ENCODE results near the gene TTYH3. TPM values are rescaled to one million over a fixed set of nuclear protein-coding genes. Genes with fewer than 3 reads are reported as not detected.
A peak's percentile ranks its signal among the peaks of the same experiment; 100 is the strongest.

Gene TTYH3
- total RNA-seq, 4 donors from 2014 or later, result 21.5 to 62.6 (median 29.3) TPM

DNA sequence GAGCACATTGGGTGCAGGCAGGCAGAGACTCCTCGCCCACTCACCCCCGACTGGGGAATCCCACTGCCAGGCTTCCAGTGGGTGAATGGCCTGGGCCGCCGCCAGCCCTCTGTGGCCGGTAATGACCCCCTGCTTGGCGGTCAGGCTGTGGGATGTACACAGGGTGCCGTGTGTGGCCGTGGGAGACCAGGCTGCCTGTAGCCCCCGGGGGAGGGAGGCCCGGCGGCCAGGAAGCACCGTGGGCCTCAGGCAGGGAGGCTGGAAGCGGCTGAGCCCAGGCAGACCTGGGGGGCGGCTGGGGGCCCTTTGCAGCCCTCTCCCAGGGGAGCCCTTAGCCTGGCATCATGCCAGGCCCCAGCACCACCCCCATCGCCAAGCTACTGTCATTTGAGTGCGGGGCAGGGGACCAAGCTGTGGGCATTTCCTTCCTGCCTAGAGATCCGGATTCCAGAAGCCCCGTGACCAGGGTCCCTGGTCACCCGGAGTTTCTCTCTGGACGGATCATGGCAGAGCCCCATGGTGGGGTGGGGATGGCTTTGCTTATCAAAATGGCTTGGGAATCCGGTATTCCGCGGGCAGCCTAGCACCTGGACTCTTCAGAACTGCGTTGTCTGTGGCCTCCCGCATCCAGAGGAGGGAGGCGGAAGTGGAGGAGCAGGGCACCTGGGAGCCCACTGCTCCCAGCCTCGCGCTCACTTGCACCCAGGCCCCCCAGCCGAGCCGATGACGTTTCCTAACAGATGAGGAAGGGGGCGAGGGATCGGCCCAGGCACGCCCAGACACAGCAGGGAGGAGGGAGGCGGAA, 1.1 kb downstream of the TTYH3 start:
- peak; percentile 41 for ATAC-seq (ENCODE audit: low FRiP score)
- peak; percentile 62 for DNase-seq (ENCODE audit: low spot score)
- TF ChIP-seq, protein P1, sequence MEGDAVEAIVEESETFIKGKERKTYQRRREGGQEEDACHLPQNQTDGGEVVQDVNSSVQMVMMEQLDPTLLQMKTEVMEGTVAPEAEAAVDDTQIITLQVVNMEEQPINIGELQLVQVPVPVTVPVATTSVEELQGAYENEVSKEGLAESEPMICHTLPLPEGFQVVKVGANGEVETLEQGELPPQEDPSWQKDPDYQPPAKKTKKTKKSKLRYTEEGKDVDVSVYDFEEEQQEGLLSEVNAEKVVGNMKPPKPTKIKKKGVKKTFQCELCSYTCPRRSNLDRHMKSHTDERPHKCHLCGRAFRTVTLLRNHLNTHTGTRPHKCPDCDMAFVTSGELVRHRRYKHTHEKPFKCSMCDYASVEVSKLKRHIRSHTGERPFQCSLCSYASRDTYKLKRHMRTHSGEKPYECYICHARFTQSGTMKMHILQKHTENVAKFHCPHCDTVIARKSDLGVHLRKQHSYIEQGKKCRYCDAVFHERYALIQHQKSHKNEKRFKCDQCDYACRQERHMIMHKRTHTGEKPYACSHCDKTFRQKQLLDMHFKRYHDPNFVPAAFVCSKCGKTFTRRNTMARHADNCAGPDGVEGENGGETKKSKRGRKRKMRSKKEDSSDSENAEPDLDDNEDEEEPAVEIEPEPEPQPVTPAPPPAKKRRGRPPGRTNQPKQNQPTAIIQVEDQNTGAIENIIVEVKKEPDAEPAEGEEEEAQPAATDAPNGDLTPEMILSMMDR (IDR thresholded peaks at IDR 0.05), result no peak

DNA sequence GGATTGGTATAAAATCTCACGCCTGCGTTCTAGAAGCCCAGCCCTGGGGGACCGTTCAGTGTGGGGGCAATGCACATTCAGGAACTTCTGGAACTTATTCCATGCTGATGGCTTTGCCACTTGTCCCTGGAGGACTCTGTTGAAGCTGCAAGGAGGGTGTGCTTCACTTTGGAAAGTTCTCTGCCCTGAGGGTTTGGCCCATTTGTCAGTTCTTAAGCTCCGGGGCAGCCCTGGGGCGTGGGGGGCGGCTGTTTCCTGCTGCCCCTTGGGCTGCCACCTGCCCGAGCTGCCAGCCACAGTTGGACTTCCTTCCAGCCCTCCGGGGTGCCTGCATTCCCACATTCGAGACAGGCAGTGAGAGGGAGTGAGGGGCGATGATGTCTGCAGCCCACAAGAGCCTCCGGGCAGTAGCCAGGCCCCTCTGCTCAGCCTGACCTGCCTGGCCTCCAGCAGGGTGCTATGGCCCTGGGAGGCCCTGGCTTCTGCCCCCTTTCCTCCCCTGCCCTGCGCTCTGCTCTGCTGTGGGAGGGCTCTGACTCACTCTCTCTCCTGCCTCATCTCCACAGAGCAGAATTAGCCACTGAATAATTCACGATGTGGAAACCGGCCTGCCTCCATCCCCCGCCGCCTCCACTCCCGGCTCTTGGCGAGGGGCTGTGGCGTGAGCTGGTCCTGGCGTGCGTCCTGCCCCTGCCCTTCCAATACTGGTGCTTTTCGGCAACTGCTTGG, 1.9 kb downstream of the TTYH3 start:
- ATAC-seq (ENCODE audit: low FRiP score) (peak; percentile 67), DNase-seq (ENCODE audit: low spot score) (peak; percentile 60)
- TF ChIP-seq, protein P1 (IDR thresholded peaks at IDR 0.05), result no peak

DNA sequence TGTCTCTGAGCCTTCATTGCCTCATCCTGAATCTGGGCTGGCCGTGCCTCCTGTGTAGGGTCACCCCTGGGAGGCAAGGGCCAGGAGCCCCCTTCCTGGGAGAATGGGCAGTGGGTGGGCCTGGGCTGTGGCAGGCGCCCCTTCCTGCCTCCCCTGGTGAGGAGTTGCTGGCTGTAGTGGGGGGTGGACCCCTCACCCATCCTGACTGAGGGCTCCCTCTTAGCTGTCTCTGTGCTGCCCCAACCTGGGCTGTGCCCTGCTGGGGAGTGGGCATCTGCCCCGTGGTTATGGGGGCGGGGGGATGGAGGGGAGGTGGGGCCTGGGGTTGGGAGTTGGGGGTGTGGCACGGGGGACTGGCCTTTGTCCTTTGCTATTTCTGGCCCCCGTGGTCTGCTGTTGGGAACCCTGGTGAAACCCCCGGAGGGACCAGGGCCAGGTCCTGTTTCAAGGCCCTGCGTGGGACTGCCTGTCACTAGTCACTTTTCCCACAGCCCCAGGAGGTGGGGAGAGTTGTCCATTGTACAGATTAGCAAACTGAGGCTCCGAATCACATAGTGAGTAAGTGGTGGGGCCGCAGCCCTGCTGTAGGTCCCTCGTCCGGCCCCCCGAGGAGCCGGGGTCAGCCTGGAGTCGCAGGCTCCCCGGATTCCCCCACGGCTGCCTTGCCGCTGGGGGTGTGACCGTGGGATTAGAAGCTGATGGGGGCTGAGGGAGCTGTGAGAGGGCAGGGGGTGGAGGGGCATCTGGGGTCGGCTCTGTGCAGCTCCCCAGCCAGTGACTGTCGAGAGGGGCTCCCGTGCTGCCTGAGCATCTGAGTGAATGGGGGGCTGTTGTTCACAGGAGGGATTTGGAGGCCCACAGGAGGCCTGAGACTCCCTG, 2.7 kb downstream of the TTYH3 start:
- ATAC-seq (ENCODE audit: low FRiP score) (no peak), DNase-seq (ENCODE audit: low spot score) (no peak)
- TF ChIP-seq, protein P1 (IDR thresholded peaks at IDR 0.05), result no peak

DNA sequence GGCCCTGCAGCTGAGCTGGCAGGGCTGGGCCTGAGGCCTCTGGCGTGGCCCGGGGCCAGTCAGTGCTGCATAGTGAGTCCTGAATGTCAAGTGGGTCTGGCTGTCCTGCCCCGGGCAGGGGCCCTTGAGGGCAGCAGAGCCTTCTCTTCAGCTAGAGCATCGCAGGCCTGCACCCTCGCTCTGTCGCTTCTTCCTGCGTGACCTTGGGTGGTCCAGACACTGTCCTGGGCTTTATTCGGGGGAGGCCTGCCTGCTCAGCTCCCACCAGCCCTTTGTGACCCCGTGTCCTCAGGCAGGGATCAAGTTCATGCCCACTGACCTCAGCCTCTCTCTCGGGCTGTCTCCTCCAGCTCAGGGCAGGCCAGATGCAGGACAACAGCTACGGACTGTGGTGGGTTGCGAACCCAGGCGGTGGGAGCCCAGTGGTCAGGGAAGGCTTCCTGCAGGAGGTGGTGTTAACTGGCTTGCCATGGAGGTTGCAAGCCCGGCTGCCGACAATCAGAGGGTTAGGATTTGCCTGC, 3.4 kb downstream of the TTYH3 start:
- TF ChIP-seq, protein P1 (IDR thresholded peaks at IDR 0.05), result no peak
- ATAC-seq (ENCODE audit: low FRiP score) (no peak), DNase-seq (ENCODE audit: low spot score) (no peak)

DNA sequence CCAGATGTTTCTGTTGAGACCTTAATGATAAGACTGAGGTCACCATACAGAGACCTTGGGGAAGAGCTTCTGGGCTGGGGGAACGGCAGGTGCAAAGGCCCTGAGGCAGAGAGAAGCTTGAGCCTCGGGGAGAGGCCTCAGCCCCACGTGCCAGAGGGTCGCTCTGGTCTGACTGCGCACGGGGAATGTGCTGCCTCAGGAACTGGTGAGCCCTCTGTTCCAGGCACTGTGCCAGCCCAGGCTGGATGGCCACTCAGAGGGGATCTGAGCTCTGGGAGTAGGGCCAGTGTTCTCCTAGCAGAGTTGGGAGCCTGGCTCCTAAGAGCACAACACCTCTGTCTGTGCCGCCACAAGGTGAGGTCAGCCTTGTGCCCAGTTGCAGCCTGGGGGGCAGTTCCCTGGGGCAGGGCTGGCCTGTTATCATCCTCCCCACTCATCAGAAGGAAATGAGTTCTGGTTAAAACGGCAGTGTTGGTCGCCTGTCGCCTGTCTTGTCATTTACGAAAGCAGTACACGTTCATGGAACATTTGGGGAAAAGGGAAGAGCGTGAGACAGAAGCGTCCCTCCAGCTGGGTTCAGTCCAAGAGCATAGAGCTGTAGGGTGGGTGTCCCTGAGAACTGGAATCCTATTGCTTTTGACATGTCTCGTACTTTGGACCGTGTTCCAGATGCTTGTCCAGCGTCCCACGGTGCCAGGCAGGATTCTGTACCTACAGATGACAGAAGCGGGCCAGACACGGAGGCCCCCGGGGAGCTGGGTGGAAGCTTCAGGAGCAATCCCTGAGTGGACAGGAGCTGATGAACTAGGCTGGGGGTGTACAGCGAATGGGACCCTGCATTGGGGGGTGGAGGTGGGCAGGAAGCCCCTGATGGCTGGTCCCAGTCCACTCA, 4.3 kb downstream of the TTYH3 start:
- TF ChIP-seq, protein P1 (IDR thresholded peaks at IDR 0.05), result no peak
- ATAC-seq (ENCODE audit: low FRiP score), result no peak
- no peak for DNase-seq (ENCODE audit: low spot score)

DNA sequence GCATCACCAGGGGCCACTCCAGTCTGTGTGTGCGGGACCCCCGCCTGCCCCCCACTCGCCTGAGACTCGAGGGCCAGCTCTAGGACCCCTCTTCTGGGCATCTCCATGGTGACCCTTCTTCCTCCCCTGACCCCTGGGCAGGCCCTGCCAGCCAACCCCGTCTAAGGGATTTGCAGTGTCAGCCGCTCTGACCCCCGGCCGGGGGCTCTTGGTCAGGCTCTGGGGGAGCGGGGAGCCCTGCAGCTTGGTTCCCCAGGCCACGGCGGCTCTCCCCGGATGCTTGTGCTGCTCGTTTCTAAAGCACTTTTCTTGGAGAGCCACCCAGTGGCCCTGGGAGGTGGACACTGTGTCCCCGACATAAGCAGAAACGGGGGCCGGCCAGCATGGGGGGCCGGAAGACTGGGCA, 5.3 kb downstream of the TTYH3 start:
- ATAC-seq (ENCODE audit: low FRiP score), result no peak
- TF ChIP-seq, protein P1 (IDR thresholded peaks at IDR 0.05), result no peak
- no peak for DNase-seq (ENCODE audit: low spot score)
